Measurements from ENCODE around the gene ASTN1.

- TF ChIP-seq CTCF (IDR thresholded peaks at IDR 0.05; ENCODE audit: insufficient read depth, low read length) (no peak), POLR2AphosphoS5 (IDR thresholded peaks at IDR 0.05; ENCODE audit: low read depth) (no peak), GABPA (IDR thresholded peaks at IDR 0.05; ENCODE audit: low read depth) (no peak)
- TF ChIP-seq, protein P1, sequence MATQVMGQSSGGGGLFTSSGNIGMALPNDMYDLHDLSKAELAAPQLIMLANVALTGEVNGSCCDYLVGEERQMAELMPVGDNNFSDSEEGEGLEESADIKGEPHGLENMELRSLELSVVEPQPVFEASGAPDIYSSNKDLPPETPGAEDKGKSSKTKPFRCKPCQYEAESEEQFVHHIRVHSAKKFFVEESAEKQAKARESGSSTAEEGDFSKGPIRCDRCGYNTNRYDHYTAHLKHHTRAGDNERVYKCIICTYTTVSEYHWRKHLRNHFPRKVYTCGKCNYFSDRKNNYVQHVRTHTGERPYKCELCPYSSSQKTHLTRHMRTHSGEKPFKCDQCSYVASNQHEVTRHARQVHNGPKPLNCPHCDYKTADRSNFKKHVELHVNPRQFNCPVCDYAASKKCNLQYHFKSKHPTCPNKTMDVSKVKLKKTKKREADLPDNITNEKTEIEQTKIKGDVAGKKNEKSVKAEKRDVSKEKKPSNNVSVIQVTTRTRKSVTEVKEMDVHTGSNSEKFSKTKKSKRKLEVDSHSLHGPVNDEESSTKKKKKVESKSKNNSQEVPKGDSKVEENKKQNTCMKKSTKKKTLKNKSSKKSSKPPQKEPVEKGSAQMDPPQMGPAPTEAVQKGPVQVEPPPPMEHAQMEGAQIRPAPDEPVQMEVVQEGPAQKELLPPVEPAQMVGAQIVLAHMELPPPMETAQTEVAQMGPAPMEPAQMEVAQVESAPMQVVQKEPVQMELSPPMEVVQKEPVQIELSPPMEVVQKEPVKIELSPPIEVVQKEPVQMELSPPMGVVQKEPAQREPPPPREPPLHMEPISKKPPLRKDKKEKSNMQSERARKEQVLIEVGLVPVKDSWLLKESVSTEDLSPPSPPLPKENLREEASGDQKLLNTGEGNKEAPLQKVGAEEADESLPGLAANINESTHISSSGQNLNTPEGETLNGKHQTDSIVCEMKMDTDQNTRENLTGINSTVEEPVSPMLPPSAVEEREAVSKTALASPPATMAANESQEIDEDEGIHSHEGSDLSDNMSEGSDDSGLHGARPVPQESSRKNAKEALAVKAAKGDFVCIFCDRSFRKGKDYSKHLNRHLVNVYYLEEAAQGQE (IDR thresholded peaks at IDR 0.05; ENCODE audit: insufficient replicate concordance, low read depth), result no peak
Measured at GRCh38 chr1:177048314-177049069, 116.0 kb downstream of the ASTN1 start.

Data from HL-60 (cell line).